Measurements from ENCODE around the gene SLC12A9. TPM values are rescaled to one million over a fixed set of nuclear protein-coding genes. Genes with fewer than 3 reads are reported as not detected.
"Not testable (repeated sequence)": the region's sequence is repeated elsewhere in the genome, so short reads cannot be mapped to it uniquely, and the experiment has no call there.

Gene SLC12A9
- total and polyA plus RNA-seq, 2 of the 8 experiments (the other 6 are each of a cell fraction or from before 2014, with no cell fraction given) = 31.4 to 40.1 TPM

- not testable (repeated sequence) for H3K14ac ChIP-seq (ENCODE audit: insufficient read length); H3K56ac ChIP-seq (replicated peaks; ENCODE audit: insufficient read length, low read depth, low read length); H2BK120ac ChIP-seq (replicated peaks; ENCODE audit: low read depth, low read length); H4K5ac ChIP-seq (ENCODE audit: insufficient read length, low read depth, low read length); H2BK20ac ChIP-seq (ENCODE audit: low read length); H3K23me2 ChIP-seq (ENCODE audit: low read depth, low read length); H3K18ac ChIP-seq (ENCODE audit: extremely low read depth, low read length); H3K4me1 ChIP-seq (replicated peaks in 1 of 4; ENCODE audit: control insufficient read depth in 3 of 4, insufficient read depth in 4 of 4, low read length in 3 of 4); H3K4ac ChIP-seq (replicated peaks; ENCODE audit: insufficient read length, low read depth, low read length); H4K91ac ChIP-seq (replicated peaks; ENCODE audit: insufficient read length, low read length); H2BK15ac ChIP-seq (ENCODE audit: low read length); DNase-seq (ENCODE audit: low read depth in 1 of 2, low spot score in 2 of 2); H3K23ac ChIP-seq (ENCODE audit: insufficient read length); H3K36me3 ChIP-seq (ENCODE audit: control insufficient read depth in 2 of 4, insufficient read depth in 4 of 4, low read length in 3 of 4); FAIRE-seq; H2AFZ ChIP-seq (ENCODE audit: low read length); H3K27ac ChIP-seq (ENCODE audit: low read depth, low read length); H2AK5ac ChIP-seq (ENCODE audit: low read depth, low read length); H4K8ac ChIP-seq (ENCODE audit: extremely low read depth, insufficient read depth, low read length); H3K9ac ChIP-seq (replicated peaks in 1 of 4; ENCODE audit: extremely low read depth in 1 of 4, low read depth in 3 of 4, low read length in 3 of 4); H2BK12ac ChIP-seq (ENCODE audit: low read depth, low read length); H3K4me3 ChIP-seq (ENCODE audit: extremely low read depth in 1 of 4, insufficient read depth in 2 of 4, low read depth in 3 of 4, low read length in 4 of 4); H3K4me2 ChIP-seq (ENCODE audit: insufficient read depth in 1 of 2, low read depth in 2 of 2, low read length in 2 of 2); H3K9me3 ChIP-seq (ENCODE audit: insufficient read depth in 2 of 2, low read depth in 1 of 2, low read length in 1 of 2); H3K27me3 ChIP-seq (replicated peaks in 1 of 4; ENCODE audit: control insufficient read depth in 3 of 4, extremely low read depth in 1 of 4, insufficient read depth in 3 of 4, low read length in 3 of 4); H2BK5ac ChIP-seq (ENCODE audit: low read depth, low read length)
- Histone ChIP-seq H4K20me1 (replicated peaks in 1 of 2; ENCODE audit: control insufficient read depth in 1 of 2, insufficient read depth in 2 of 2, low read length in 2 of 2) (peaks cover 0 to 11% of the 10 kb centered on the region in 2 experiments), H3K79me1 (ENCODE audit: low read depth, low read length) (peaks cover 12% of the 10 kb centered on the region), H3K79me2 (ENCODE audit: control insufficient read depth in 1 of 2, insufficient read depth in 2 of 2, low read length in 2 of 2) (peaks cover 0 to 21% of the 10 kb centered on the region in 2 experiments; a peak in 1 of 4 replicates)
- WGBS, 2 experiments (ENCODE audit: extremely low coverage in 1 of 2, insufficient coverage in 1 of 2, insufficient read length in 1 of 2, insufficient replicate concordance in 2 of 2, low coverage in 1 of 2, low lambda C conversion rate in 2 of 2, missing lambda C conversion rate in 1 of 2) = 94% methylated on average over 9 of the region's 9 CpGs; no CpG with 5 or more reads in 1 of the 2 experiments
- ChIA-PET CTCF (ENCODE audit: partially characterized antibody) (interaction anchor here (0.8 to 13.9 kb wide), 7 partner anchors 20 to 222 kb away, joined by 3 to 215 read pairs (median 4); partner anchors contain the start of gene POP7), POLR2A (ENCODE audit: partially characterized antibody) (interaction anchor here (1.3 to 1.9 kb wide), 4 partner anchors 9 to 53 kb away, joined by 3 to 8 read pairs (median 6); partner anchors contain the start of gene SRRT)
Measured at GRCh38 chr7:100854899-100855298, 2.4 kb downstream of the SLC12A9 start.
